PC-9 (cell line): ENCODE data around the gene ADORA2B.

Experiments used
- CTCF ChIP-seq: fragments of 200-600 bp; sonication (generic); conservative IDR thresholded peaks from 2 replicates; pipeline ENCODE4 v1.6.1; 2017; ENCODE audit warnings: mixed run types, antibody characterized with exemption, mild to moderate bottlenecking, moderate library complexity
- EZH2 ChIP-seq: fragments of 200-600 bp; sonication (generic); IDR thresholded peaks from 2 replicates; pipeline ENCODE4 v1.8.0; 2017; ENCODE audit warnings: antibody characterized with exemption, low read depth

- TF ChIP-seq CTCF = no peak
- no peak for TF ChIP-seq EZH2
These were observed 16.6 kb upstream of the ADORA2B start for GRCh38 chr17:15928286-15928785.
